A549 treated with AZD9567 at 1 μM for 4 hours (cell line): ENCODE measurements around the gene ZNF205. TPM values are rescaled to one million over a fixed set of nuclear protein-coding genes. Genes with fewer than 3 reads are reported as not detected.

Experiments
- total RNA-seq: library from RNA; stranded (reverse); fragments of 200-300 nt; extraction: Qiagen RNA extraction; gene quantifications from 5 replicates; pipeline ENCODE4 v1.2.3, GENCODE V29; 2022; ENCODE audit not compliant: insufficient read depth

The ZNF205 gene
- 12.9 to 15.4 TPM (median 14.2 TPM) in 5 replicates for total RNA-seq

GRCh38 chr16:3112058-3112880 lies at the start of gene ZNF205:
Gene ZNF205, plus strand, starts transcription at chr16:3112586. Its CDS starts 845 bp downstream, at chr16:3113431.

GRCh38 chr16:3065069-3065741 lies 47.2 kb upstream of the ZNF205 start, which contains the start of gene IL32:
Gene IL32, plus strand, starts transcription at chr16:3065640. Its CDS starts 172 bp downstream, at chr16:3065812.

GRCh38 chr16:3098459-3099394 lies 13.7 kb upstream of the ZNF205 start, which contains the start of gene ZSCAN10:
Gene ZSCAN10, minus strand, starts transcription at chr16:3099294. Its CDS starts 6,357 bp downstream, at chr16:3092937.

GRCh38 chr16:3134338-3135125 lies 22.1 kb downstream of the ZNF205 start, which contains the start of gene ZNF213:
Gene ZNF213, plus strand, starts transcription at chr16:3135029. Its CDS starts 2,252 bp downstream, at chr16:3137281.

Other genes starting within 250 kb of the ZNF205 start
- 48.1 to 54.9 TPM (median 50.4 TPM) in 5 replicates for gene FLYWCH2, start 229.4 kb upstream of the ZNF205 start, total RNA-seq
- gene FLYWCH1, start 200.7 kb upstream of the ZNF205 start, total RNA-seq = 23.6 to 29.2 TPM (median 26.3 TPM) in 5 replicates
- gene KREMEN2, start 148.3 kb upstream of the ZNF205 start, total RNA-seq = 2.0 to 2.5 TPM (median 2.1 TPM) in 4 of 5 replicates, not detected in the other
- gene PAQR4, start 143.2 kb upstream of the ZNF205 start, total RNA-seq = 46.7 to 50.9 TPM (median 49.9 TPM) in 5 replicates
- gene PKMYT1, start 132.1 kb upstream of the ZNF205 start, total RNA-seq = 68.3 to 98.4 TPM (median 93.8 TPM) in 5 replicates
- gene CLDN9, start 99.7 kb upstream of the ZNF205 start, total RNA-seq = 0.37 to 0.71 TPM (median 0.42 TPM) in 4 of 5 replicates, not detected in the other
- gene CLDN6, start 94.4 kb upstream of the ZNF205 start, total RNA-seq = 0.18 to 1.2 TPM (median 0.28 TPM) in 5 replicates
- gene TNFRSF12A, start 92.2 kb upstream of the ZNF205 start, total RNA-seq = 438 to 673 TPM (median 603 TPM) in 5 replicates
- 226 to 241 TPM (median 237 TPM) in 5 replicates for gene HCFC1R1, start 88.6 kb upstream of the ZNF205 start, total RNA-seq
- 26.4 to 38.3 TPM (median 35.7 TPM) in 5 replicates for gene THOC6, start 88.6 kb upstream of the ZNF205 start, total RNA-seq
- not detected in 5 replicates for gene BICDL2, start 75.6 kb upstream of the ZNF205 start, total RNA-seq
- 0.86 to 1.1 TPM (median 0.96 TPM) in 4 of 5 replicates, not detected in the other for gene MMP25, start 66.0 kb upstream of the ZNF205 start, total RNA-seq
- gene IL32, start 46.9 kb upstream of the ZNF205 start, total RNA-seq = 13.0 to 37.1 TPM (median 22.9 TPM) in 5 replicates
- gene ZSCAN10, start 13.3 kb upstream of the ZNF205 start, total RNA-seq = 0.03 TPM in 1 of 5 replicates, not detected in the others
- gene ZNF213, start 22.4 kb downstream of the ZNF205 start, total RNA-seq = 12.4 to 13.5 TPM (median 12.8 TPM) in 5 replicates
- gene OR1F1, start 75.6 kb downstream of the ZNF205 start, total RNA-seq = 0.13 to 0.31 TPM (median 0.26 TPM) in 4 of 5 replicates, not detected in the other
- 7.8 to 9.3 TPM (median 8.4 TPM) in 5 replicates for gene ZNF200, start 122.6 kb downstream of the ZNF205 start, total RNA-seq
- gene MEFV, start 144.0 kb downstream of the ZNF205 start, total RNA-seq = not detected in 5 replicates
- 33.5 to 39.6 TPM (median 36.7 TPM) in 5 replicates for gene ZNF263, start 170.9 kb downstream of the ZNF205 start, total RNA-seq
- gene TIGD7, start 192.8 kb downstream of the ZNF205 start, total RNA-seq = 0.87 to 2.1 TPM (median 1.2 TPM) in 5 replicates
- 10.6 to 20.8 TPM (median 11.2 TPM) in 5 replicates for gene ZNF75A, start 192.9 kb downstream of the ZNF205 start, total RNA-seq
- not detected in 5 replicates for gene OR2C1, start 243.3 kb downstream of the ZNF205 start, total RNA-seq